HG03571 (cell line): ENCODE data around the gene HBA2.
"Not testable (repeated sequence)": the region's sequence is repeated elsewhere in the genome, so short reads cannot be mapped to it uniquely, and the experiment has no call there.

ENCODE experiments used
- ATAC-seq: cut with Tn5 transposase; IDR thresholded peaks from one replicate; pipeline ENCODE4 v1.9.1; 2021; ENCODE audit not compliant: unreplicated experiment

HBA2 gene

GRCh38 chr16:154217-155030 lies 18.3 kb upstream of the HBA2 start:
- no peak for ATAC-seq

GRCh38 chr16:155031-155398 lies 17.7 kb upstream of the HBA2 start:
- ATAC-seq, result no peak

DNA sequence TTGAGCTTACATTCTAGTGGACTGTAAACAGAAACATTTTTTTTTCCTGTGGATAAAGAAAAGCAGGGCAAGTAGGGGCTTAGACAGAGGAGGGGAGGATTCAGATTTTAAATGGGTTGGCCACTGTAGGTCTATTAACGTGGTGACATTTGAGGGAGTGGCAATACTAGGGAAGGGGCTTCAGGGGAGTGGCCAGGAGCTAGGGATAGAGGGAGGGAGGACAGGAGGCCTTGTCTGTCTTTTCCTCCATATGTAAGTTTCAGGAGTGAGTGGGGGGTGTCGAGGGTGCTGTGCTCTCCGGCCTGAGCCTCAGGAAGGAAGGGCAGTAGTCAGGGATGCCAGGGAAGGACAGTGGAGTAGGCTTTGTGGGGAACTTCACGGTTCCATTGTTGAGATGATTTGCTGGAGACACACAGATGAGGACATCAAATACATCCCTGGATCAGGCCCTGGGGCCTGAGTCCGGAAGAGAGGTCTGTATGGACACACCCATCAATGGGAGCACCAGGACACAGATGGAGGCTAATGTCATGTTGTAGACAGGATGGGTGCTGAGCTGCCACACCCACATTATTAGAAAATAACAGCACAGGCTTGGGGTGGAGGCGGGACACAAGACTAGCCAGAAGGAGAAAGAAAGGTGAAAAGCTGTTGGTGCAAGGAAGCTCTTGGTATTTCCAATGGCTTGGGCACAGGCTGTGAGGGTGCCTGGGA lies 13.4 kb upstream of the HBA2 start:
- ATAC-seq, result no peak

- not testable (repeated sequence) for ATAC-seq
Measured at GRCh38 chr16:160242-160641, 12.4 kb upstream of the HBA2 start.

GRCh38 chr16:160691-161190 lies 11.9 kb upstream of the HBA2 start:
- ATAC-seq, result no peak

DNA sequence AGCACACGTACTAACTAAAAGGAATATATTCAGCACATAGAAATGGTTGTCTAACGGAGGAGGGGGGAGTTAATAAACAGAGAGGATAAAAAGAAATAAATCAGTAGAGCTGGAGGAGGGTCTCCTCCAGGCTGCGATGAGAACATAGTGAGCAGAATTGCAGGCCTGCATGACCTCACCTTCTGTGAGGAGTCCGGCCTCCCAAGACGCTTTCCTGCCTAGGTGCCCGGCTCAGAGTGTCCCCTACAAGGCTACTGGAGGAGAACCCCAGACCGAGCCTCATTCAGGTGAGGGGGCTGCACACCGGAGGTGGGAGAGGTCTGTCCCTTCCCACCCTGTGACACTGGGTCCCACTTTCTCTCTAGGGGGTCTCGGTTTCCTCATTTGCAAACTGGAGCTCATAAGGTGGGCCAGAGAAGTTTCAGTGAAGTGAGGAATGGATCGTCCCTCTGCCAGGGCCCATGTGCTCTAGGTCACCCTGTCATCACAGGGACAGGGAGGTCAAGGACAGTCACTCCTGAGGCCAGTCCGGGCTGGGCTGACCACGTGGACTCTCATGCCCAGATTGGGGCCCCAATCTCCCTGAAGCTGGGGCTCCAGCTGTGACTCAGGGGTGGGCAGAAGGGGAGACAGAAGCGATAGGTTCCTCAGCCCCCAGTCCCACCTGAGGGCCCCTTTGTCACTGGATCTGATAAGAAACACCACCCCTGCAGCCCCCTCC lies 10.2 kb upstream of the HBA2 start:
- ATAC-seq, result no peak

- not testable (repeated sequence) for ATAC-seq
Measured at GRCh38 chr16:163139-163538, 9.5 kb upstream of the HBA2 start.

- not testable (repeated sequence) for ATAC-seq
Measured at GRCh38 chr16:163696-164095, 9.0 kb upstream of the HBA2 start.

DNA sequence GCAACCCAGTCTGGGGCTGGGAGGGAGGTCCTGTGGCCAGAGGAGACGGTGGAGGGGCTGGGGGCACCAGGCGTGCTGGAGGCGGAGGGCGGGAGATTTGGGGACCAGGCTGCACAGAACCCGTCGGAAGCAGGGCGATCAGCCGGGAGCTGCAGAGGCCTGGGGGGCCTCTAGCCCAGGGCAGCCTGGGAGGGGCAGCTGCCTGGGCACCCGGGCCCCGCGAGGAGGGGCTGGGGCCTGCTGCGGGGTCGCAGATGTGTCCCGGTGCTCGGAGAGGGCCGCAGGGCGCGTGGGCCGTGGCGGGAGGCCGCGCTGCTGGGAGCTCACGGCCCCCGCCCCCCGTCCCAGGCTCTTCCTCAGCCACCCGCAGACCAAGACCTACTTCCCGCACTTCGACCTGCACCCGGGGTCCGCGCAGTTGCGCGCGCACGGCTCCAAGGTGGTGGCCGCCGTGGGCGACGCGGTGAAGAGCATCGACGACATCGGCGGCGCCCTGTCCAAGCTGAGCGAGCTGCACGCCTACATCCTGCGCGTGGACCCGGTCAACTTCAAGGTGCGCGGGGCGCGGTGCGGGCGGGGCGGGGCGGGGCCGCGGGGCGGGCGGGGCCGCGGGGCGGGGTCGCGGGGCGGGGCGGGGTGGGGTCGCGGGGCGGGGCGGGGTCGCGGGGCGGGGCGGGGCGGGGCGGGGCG lies 8.4 kb upstream of the HBA2 start:
- not testable (repeated sequence) for ATAC-seq

- no peak for ATAC-seq
Measured at GRCh38 chr16:164827-165538, 7.7 kb upstream of the HBA2 start.

GRCh38 chr16:165539-166374 lies 6.9 kb upstream of the HBA2 start, which contains the start of gene HBM:
TSS of gene HBM (plus strand) at chr16:165978. CDS start at chr16:165998, 20 bp downstream.
- ATAC-seq, result no peak

DNA sequence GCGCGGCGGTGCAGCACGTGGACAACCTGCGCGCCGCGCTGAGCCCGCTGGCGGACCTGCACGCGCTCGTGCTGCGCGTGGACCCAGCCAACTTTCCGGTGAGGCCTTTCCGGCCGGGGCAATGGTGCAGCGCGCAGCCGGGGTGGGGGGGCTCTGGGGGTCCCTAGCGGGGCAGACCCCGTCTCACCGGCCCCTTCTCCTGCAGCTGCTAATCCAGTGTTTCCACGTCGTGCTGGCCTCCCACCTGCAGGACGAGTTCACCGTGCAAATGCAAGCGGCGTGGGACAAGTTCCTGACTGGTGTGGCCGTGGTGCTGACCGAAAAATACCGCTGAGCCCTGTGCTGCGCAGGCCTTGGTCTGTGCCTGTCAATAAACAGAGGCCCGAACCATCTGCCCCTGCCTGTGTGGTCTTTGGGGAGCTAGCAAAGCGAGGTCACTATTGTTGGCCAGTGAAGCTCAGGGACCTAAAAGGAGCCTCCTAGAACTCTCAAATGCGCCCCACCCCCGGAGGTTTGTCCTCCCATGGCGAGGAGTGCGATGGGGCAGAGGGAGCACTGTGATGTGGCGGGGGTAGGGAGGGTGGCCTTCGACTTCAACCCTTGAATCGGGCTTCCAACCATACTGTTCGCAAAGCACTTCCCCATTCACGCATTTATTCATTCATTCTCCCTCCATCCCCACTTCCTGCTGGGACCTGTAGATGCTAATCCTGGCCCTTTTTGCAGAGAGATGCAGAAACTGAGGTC lies 6.1 kb upstream of the HBA2 start:
- no peak for ATAC-seq

DNA sequence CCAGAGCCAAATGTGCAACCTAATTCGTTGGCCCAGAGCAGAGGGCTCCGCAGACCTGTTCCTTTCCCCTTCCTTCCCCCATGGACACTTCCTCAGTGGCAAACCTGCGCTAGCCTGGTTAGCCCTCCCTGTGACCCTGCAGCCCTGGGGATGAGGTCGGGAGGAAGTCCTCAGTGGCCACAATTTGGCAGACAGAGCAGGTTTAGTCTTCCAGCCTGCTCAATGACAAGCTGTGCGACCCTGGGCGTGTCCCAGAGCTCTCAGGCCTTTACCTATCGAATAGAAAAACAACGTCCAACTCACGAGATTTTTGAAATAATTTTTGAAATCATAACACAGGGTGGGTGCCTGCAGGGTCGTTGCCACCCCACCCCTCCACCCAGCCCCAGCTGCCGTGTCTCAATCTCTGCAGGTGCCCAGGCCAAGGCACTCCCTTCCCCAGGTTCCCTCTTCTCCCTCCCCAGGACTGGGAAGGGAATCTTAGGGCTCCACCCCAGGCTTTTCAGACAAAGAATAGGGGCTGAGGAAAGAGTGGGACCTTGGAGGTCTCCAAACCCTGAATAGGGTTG lies 5.5 kb upstream of the HBA2 start:
- no peak for ATAC-seq

- no peak for ATAC-seq
Measured at GRCh38 chr16:168424-168823, 4.3 kb upstream of the HBA2 start.

- ATAC-seq, result no peak
Measured at GRCh38 chr16:169014-169413, 3.7 kb upstream of the HBA2 start.

GRCh38 chr16:170088-170507 lies 2.6 kb upstream of the HBA2 start:
- ATAC-seq, result not testable (repeated sequence)

- ATAC-seq, result no peak
Measured at GRCh38 chr16:170788-171187, 1.9 kb upstream of the HBA2 start.

DNA sequence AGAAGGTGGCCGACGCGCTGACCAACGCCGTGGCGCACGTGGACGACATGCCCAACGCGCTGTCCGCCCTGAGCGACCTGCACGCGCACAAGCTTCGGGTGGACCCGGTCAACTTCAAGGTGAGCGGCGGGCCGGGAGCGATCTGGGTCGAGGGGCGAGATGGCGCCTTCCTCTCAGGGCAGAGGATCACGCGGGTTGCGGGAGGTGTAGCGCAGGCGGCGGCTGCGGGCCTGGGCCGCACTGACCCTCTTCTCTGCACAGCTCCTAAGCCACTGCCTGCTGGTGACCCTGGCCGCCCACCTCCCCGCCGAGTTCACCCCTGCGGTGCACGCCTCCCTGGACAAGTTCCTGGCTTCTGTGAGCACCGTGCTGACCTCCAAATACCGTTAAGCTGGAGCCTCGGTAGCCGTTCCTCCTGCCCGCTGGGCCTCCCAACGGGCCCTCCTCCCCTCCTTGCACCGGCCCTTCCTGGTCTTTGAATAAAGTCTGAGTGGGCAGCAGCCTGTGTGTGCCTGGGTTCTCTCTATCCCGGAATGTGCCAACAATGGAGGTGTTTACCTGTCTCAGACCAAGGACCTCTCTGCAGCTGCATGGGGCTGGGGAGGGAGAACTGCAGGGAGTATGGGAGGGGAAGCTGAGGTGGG lies 657 bp downstream of the HBA2 start:
- ATAC-seq, result not testable (repeated sequence)
